HepG2 (cell line): ENCODE data around the gene EGR1. TPM values are rescaled to one million over a fixed set of nuclear protein-coding genes. Genes with fewer than 3 reads are reported as not detected.

Experiments used
- ELF3 ChIP-seq: IDR thresholded peaks from 2 replicates; pipeline ENCODE4 v1.6.1; 2016; ENCODE audit warnings: missing genetic modification reagents, missing compliant biosample characterization
- GTF2F1 ChIP-seq: fragments of 150-350 bp; IDR thresholded peaks from 2 replicates; pipeline ENCODE4 v1.6.1; 2014; ENCODE audit warnings: low read length
- MTF2 ChIP-seq: sonication (generic); formaldehyde crosslinking; IDR thresholded peaks from 2 replicates; pipeline ENCODE4 v1.5.0; 2020; ENCODE audit warnings: missing genetic modification reagents, borderline replicate concordance
- NCOA1 ChIP-seq: sonication (generic); formaldehyde crosslinking; IDR thresholded peaks from 2 replicates; pipeline ENCODE4 v1.9.0; 2021; ENCODE audit warnings: missing genetic modification reagents
- NCOA2 ChIP-seq: sonication (generic); formaldehyde crosslinking; IDR thresholded peaks from 2 replicates; pipeline ENCODE4 v1.8.0; 2022; ENCODE audit warnings: inconsistent platforms
- POLR2G ChIP-seq: fragments of 200-400 bp; formaldehyde crosslinking; IDR thresholded peaks from 2 replicates; pipeline ENCODE4 v1.6.1; 2018; ENCODE audit warnings: mild to moderate bottlenecking, low read depth, low read length, moderate library complexity
- RAD21 ChIP-seq: fragments of 450-650 bp; formaldehyde crosslinking; IDR thresholded peaks from 2 replicates; pipeline ENCODE4 v1.5.0; 2020; ENCODE audit warnings: mild to moderate bottlenecking
- RBM39 ChIP-seq: fragments of 200-400 bp; formaldehyde crosslinking; IDR thresholded peaks from one replicate; pipeline ENCODE4 v1.6.1; 2018; ENCODE audit warnings: antibody characterized with exemption, mild to moderate bottlenecking, low read depth, low read length; ENCODE audit not compliant: poor library complexity, severe bottlenecking
- SKI ChIP-seq: fragments of 450-650 bp; IDR thresholded peaks from one replicate; pipeline ENCODE4 v1.6.1; 2018; ENCODE audit warnings: mild to moderate bottlenecking; ENCODE audit not compliant: partially characterized antibody
- U2AF1 ChIP-seq: fragments of 200-400 bp; formaldehyde crosslinking; optimal IDR thresholded peaks from 2 replicates; pipeline ENCODE3; 2017; ENCODE audit warnings: mild to moderate bottlenecking, low read depth, low read length
- USF2 ChIP-seq, 2 experiments: sonication (generic) in 1 of 2; formaldehyde crosslinking in 1 of 2; IDR thresholded peaks; 2 replicates each; pipeline versions ENCODE4 v1.5.1 to v1.6.1; 2011 to 2020; ENCODE audit warnings: borderline replicate concordance in 1 of 2, low read depth in 1 of 2, low read length in 1 of 2, mild to moderate bottlenecking in 1 of 2, missing genetic modification reagents in 1 of 2, moderate library complexity in 1 of 2
- YY1 ChIP-seq: IDR thresholded peaks from 2 replicates; pipeline ENCODE4 v1.6.1; 2011; ENCODE audit warnings: low read length, low read depth, moderate library complexity, mild to moderate bottlenecking; ENCODE audit not compliant: insufficient read depth, insufficient replicate concordance
- ZC3H4 ChIP-seq: sonication (generic); formaldehyde crosslinking; IDR thresholded peaks from 2 replicates; pipeline ENCODE4 v1.4.0; 2020; ENCODE audit warnings: missing genetic modification reagents, borderline replicate concordance
- ZFP36 ChIP-seq: fragments of 150-350 bp; IDR thresholded peaks from 2 replicates; pipeline ENCODE4 v1.6.1; 2018; ENCODE audit warnings: borderline replicate concordance, low read length, low read depth; ENCODE audit not compliant: partially characterized antibody
- ZMAT3 ChIP-seq: sonication (generic); formaldehyde crosslinking; conservative IDR thresholded peaks from 2 replicates; pipeline ENCODE4 v1.7.0; 2021; ENCODE audit warnings: missing genetic modification reagents
- ZNF235 ChIP-seq: sonication (generic); formaldehyde crosslinking; IDR thresholded peaks from 2 replicates; pipeline ENCODE4 v1.8.1; 2023; ENCODE audit warnings: mild to moderate bottlenecking, missing genetic modification reagents, borderline replicate concordance
- ZNF331 ChIP-seq: sonication (generic); formaldehyde crosslinking; IDR thresholded peaks from 2 replicates; pipeline ENCODE4 v1.4.0; 2020; ENCODE audit warnings: missing genetic modification reagents
- ZNF335 ChIP-seq: sonication (generic); formaldehyde crosslinking; IDR thresholded peaks from 2 replicates; pipeline ENCODE4 v1.4.0; 2020; ENCODE audit warnings: missing genetic modification reagents
- ZNF547 ChIP-seq: sonication (generic); formaldehyde crosslinking; IDR thresholded peaks from 2 replicates; pipeline ENCODE4 v1.5.1; 2020; ENCODE audit warnings: mild to moderate bottlenecking, missing genetic modification reagents
- ZNF749 ChIP-seq: sonication (generic); formaldehyde crosslinking; IDR thresholded peaks from 2 replicates; pipeline ENCODE4 v1.8.0; 2022; ENCODE audit warnings: mild to moderate bottlenecking, missing genetic modification reagents, moderate library complexity, borderline replicate concordance
- ZNF788 ChIP-seq: sonication (generic); formaldehyde crosslinking; IDR thresholded peaks from 2 replicates; pipeline ENCODE4 v1.5.0; 2020; ENCODE audit warnings: mild to moderate bottlenecking, missing genetic modification reagents, borderline replicate concordance
- polyA plus RNA-seq, 8 experiments: library from polyadenylated mRNA; depleted of rRNA in 3 of 8; stranded (reverse) in 7 of 8; unstranded in 1 of 8; fragments of >200 nt; fragmentation: Illumina TruSeq in 4 of 8; extraction: Trizol in 4 of 8; gene quantifications; 2 replicates each; pipeline versions ENCODE4 v1.2.1 to v1.2.3, GENCODE V29; 2011 to 2016; ENCODE audit warnings: low read depth in 4 of 8, missing spikeins in 1 of 8, mixed read lengths in 1 of 8; ENCODE audit not compliant: insufficient read depth in 1 of 8
- total RNA-seq, 5 experiments: library from RNA; depleted of rRNA; stranded (reverse); fragments of >200 nt; fragmentation: Illumina TruSeq; extraction: Trizol; gene quantifications; 2 replicates each; pipeline ENCODE4 v1.2.3, GENCODE V29; 2016; ENCODE audit warnings: low read depth in 1 of 5
- TF ChIP-seq, protein P1 (sequence below), 2 experiments: sonication (generic) in 1 of 2; formaldehyde crosslinking in 1 of 2; IDR thresholded peaks; 2 replicates each; pipeline versions ENCODE4 v1.4.0 to v1.6.1; 2016 to 2020; ENCODE audit warnings: borderline replicate concordance in 1 of 2, low read depth in 1 of 2, mild to moderate bottlenecking in 1 of 2, missing genetic modification reagents in 1 of 2

EGR1 gene
- total and polyA plus RNA-seq, 2 of the 13 experiments (the other 11 are each of a cell fraction or from before 2014, with no cell fraction given): 4.1 to 4.5 TPM

- TF ChIP-seq USF2 (IDR thresholded peaks at IDR 0.05; ENCODE audit: low read depth, low read length) (peak; percentile 64), USF2 (CRISPR knock-in tag; IDR thresholded peaks at IDR 0.05; ENCODE audit: borderline replicate concordance) (peak; percentile 96; the same call in 1 of the 2 replicates), ZNF331 (CRISPR knock-in tag) (no peak), ZFP36 (peak; percentile 86), NCOA1 (CRISPR knock-in tag) (0 out of 2 replicates have a peak, but pooled peaks have one; percentile 7), RAD21 (CRISPR knock-in tag) (peak; percentile 56; the same call in 1 of the 2 replicates), GTF2F1 (peak; percentile 94), ZNF235 (CRISPR knock-in tag) (no peak), ELF3 (CRISPR knock-in tag) (0 out of 2 replicates have a peak, but pooled peaks have one; percentile 5), ZNF788 (0 out of 2 replicates have a peak, but pooled peaks have one; percentile 1), ZNF335 (CRISPR knock-in tag) (no peak), RBM39 (peak; percentile 100), ZNF547 (CRISPR knock-in tag) (no peak), ZNF749 (0 out of 2 replicates have a peak, but pooled peaks have one; percentile 57), ZMAT3 (CRISPR knock-in tag) (0 out of 2 replicates have a peak, but pooled peaks have one; percentile 8), POLR2G (peak; percentile 92), SKI (peak; percentile 55), U2AF1 (peak; percentile 90), MTF2 (CRISPR knock-in tag) (0 out of 2 replicates have a peak, but pooled peaks have one; percentile 18), YY1 (peak; percentile 32), ZC3H4 (CRISPR knock-in tag) (no peak), NCOA2 (CRISPR knock-in tag) (no peak)
- TF ChIP-seq, protein P1, sequence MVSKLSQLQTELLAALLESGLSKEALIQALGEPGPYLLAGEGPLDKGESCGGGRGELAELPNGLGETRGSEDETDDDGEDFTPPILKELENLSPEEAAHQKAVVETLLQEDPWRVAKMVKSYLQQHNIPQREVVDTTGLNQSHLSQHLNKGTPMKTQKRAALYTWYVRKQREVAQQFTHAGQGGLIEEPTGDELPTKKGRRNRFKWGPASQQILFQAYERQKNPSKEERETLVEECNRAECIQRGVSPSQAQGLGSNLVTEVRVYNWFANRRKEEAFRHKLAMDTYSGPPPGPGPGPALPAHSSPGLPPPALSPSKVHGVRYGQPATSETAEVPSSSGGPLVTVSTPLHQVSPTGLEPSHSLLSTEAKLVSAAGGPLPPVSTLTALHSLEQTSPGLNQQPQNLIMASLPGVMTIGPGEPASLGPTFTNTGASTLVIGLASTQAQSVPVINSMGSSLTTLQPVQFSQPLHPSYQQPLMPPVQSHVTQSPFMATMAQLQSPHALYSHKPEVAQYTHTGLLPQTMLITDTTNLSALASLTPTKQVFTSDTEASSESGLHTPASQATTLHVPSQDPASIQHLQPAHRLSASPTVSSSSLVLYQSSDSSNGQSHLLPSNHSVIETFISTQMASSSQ (IDR thresholded peaks at IDR 0.05; ENCODE audit: low read depth): no peak
- TF ChIP-seq, protein P1 (CRISPR knock-in tag; IDR thresholded peaks at IDR 0.05; ENCODE audit: borderline replicate concordance): no peak
Observed at GRCh38 chr5:138465261-138466124, at the start of gene EGR1 (continued).
